Gastroesophageal sphincter (tissue), 4 donors: ENCODE measurements around the gene MLN. TPM values are rescaled to one million over a fixed set of nuclear protein-coding genes. Genes with fewer than 3 reads are reported as not detected.

Experiments used
- ATAC-seq: fragments of 150-250 bp; one replicate; pipeline ENCODE4 v1.9.1; 2016; ENCODE audit warnings: mild to moderate bottlenecking, moderate library complexity
- H3K27ac ChIP-seq, 4 donors: fragments of 200-600 bp; sonication (generic) in 3 of 4; 1 replicate in 3 of 4; 2 replicates in 1 of 4; pipeline ENCODE4 v1.5.1; 2016 to 2019
- H3K27me3 ChIP-seq: fragments of 200-600 bp; sonication (generic); one replicate; pipeline ENCODE4 v1.5.1; 2019
- H3K36me3 ChIP-seq, 2 donors: fragments of 200-600 bp; sonication (generic); one replicate each; pipeline ENCODE4 v1.5.1; 2019; ENCODE audit warnings: control low read depth in 1 of 2
- H3K4me1 ChIP-seq, 3 donors: fragments of 200-600 bp; sonication (generic); 1 replicate in 2 of 3; 2 replicates in 1 of 3; pipeline ENCODE4 v1.5.1; 2016 to 2019; ENCODE audit warnings: control low read depth in 2 of 3
- H3K4me3 ChIP-seq, 2 donors: fragments of 200-600 bp; sonication (generic); one replicate each; pipeline ENCODE4 v1.5.1; 2019; ENCODE audit warnings: mild to moderate bottlenecking in 1 of 2, moderate library complexity in 1 of 2
- H3K9me3 ChIP-seq, 3 donors: fragments of 200-600 bp; sonication (generic); one replicate each; pipeline ENCODE4 v1.5.1; 2017 to 2019; ENCODE audit warnings: control low read depth in 2 of 3
- EP300 ChIP-seq: sonication (generic); formaldehyde crosslinking; IDR thresholded peaks from one replicate; pipeline ENCODE4 v1.6.1; 2017; ENCODE audit warnings: antibody characterized with exemption, mild to moderate bottlenecking
- POLR2A ChIP-seq, 2 donors: fragments of 450-650 bp; IDR thresholded peaks; one replicate each; pipeline ENCODE4 v1.6.1; 2017; ENCODE audit warnings: antibody characterized with exemption in 2 of 2, mild to moderate bottlenecking in 2 of 2, moderate library complexity in 1 of 2
- POLR2AphosphoS5 ChIP-seq: sonication (generic); formaldehyde crosslinking; IDR thresholded peaks from one replicate; pipeline ENCODE4 v1.6.1; 2017; ENCODE audit warnings: antibody characterized with exemption
- WGBS, 2 donors: methylation state at CpG; one replicate each; pipeline ENCODE4 v1.1.5; 2018; ENCODE audit warnings: low coverage in 1 of 2; 5-methylcytosine and 5-hydroxymethylcytosine counted together
- total RNA-seq, 4 donors: library from RNA; depleted of rRNA; stranded (reverse); fragments of >200 nt; gene quantifications; one replicate each; pipeline ENCODE4 v1.1.0, GENCODE V29; 2016
- TF ChIP-seq, protein P1 (sequence below), 4 experiments: fragments of 200-600 bp in 2 of 4; fragments of 450-650 bp in 2 of 4; sonication (generic) in 1 of 4; IDR thresholded peaks; one replicate each; pipeline ENCODE4 v1.5.1; 2017 to 2019; ENCODE audit warnings: antibody characterized with exemption in 4 of 4, mild to moderate bottlenecking in 2 of 4, moderate library complexity in 2 of 4

Gene MLN
- total RNA-seq, 4 donors from 2014 or later, result not detected

GRCh38 chr6:33782561-33782960 is 21.2 kb downstream of the MLN start:
- H3K9me3 ChIP-seq, result no peaks in the 10 kb centered on the region
- H3K4me1 ChIP-seq, result peaks cover 0 to 59% (median 33%) of the 10 kb centered on the region in 3 donors
- no peak overlapping the region for H3K4me3 ChIP-seq
- ATAC-seq, result no peak
- no peaks in the 10 kb centered on the region for H3K27me3 ChIP-seq
- TF ChIP-seq POLR2A (IDR thresholded peaks at IDR 0.05), result no peak
- no peak for TF ChIP-seq POLR2AphosphoS5
- no peak for TF ChIP-seq EP300
- TF ChIP-seq, protein P1, sequence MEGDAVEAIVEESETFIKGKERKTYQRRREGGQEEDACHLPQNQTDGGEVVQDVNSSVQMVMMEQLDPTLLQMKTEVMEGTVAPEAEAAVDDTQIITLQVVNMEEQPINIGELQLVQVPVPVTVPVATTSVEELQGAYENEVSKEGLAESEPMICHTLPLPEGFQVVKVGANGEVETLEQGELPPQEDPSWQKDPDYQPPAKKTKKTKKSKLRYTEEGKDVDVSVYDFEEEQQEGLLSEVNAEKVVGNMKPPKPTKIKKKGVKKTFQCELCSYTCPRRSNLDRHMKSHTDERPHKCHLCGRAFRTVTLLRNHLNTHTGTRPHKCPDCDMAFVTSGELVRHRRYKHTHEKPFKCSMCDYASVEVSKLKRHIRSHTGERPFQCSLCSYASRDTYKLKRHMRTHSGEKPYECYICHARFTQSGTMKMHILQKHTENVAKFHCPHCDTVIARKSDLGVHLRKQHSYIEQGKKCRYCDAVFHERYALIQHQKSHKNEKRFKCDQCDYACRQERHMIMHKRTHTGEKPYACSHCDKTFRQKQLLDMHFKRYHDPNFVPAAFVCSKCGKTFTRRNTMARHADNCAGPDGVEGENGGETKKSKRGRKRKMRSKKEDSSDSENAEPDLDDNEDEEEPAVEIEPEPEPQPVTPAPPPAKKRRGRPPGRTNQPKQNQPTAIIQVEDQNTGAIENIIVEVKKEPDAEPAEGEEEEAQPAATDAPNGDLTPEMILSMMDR (IDR thresholded peaks at IDR 0.05), result no peak
- peaks cover 0 to 86% of the 10 kb centered on the region in 2 donors for H3K36me3 ChIP-seq
- H3K27ac ChIP-seq, result peak overlapping the region in 1 of 4 donors; percentile 52
- WGBS, 2 donors, result 93% methylated on average over 3 of the region's 5 CpGs; no CpG with 5 or more reads in 1 of the 2 donors

DNA sequence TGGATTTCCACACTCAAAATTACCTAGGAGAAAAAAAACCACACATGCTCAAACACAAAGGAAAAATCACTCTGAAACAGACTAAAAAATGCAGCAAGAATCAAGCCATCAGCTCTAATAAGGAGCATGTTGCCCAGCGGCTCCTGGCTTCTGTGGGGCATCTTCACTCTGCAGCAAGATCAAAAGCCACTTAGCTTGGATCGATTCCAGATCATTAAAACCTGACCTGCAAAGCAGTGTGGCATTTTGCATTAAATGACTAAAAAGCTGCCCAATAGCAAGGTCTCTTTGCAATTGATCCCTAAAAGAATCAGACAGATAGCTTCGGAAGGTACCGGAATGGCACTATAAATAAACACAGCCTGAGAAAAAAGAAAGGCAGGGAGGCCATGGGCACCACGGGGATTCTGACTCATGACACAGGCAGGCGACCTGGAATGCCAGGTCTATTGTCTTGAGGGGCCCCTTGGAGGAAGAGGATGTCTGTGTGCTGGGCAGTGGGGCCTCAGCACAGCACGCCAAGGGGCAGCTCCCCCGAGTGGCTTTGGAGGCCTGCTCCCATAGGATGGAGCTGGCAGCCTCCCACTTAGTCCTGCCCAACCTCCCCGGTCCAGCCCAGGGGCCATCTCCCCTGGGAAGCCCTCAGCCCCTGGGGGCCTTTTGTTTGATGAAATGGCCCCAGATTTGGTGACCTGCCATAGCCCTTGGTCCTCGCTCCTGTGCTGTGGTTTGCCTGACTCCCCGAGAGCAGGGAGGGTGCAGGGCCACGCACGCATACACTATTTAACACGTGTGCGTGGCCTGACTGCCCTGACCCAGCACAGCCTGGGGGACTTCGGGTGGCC is 22.4 kb downstream of the MLN start:
- Histone ChIP-seq H3K27ac (peak overlapping the region in 3 of 4 donors; percentile 44 to 52 (median 52)), H3K4me1 (peaks cover 0 to 47% (median 23%) of the 10 kb centered on the region in 3 donors), H3K27me3 (no peaks in the 10 kb centered on the region), H3K9me3 (no peaks in the 10 kb centered on the region), H3K36me3 (peaks cover 5 to 97% of the 10 kb centered on the region in 2 donors), H3K4me3 (no peak overlapping the region)
- TF ChIP-seq, protein P1 (IDR thresholded peaks at IDR 0.05), result no peak
- TF ChIP-seq POLR2A (IDR thresholded peaks at IDR 0.05), result no peak
- TF ChIP-seq POLR2AphosphoS5, result no peak
- TF ChIP-seq EP300, result no peak
- WGBS, 2 donors, result 34 to 35% methylated on average over 5 to 6 of the region's 16 CpGs
- peak; percentile 35 for ATAC-seq

- H3K27ac ChIP-seq, result no peak overlapping the region
- H3K36me3 ChIP-seq, result peaks cover 5 to 100% of the 10 kb centered on the region in 2 donors
- no peak overlapping the region for H3K4me3 ChIP-seq
- H3K4me1 ChIP-seq, result peaks cover 0 to 32% (median 9%) of the 10 kb centered on the region in 3 donors
- ATAC-seq, result no peak
- no peaks in the 10 kb centered on the region for H3K27me3 ChIP-seq
- TF ChIP-seq POLR2AphosphoS5 (no peak), POLR2A (IDR thresholded peaks at IDR 0.05) (no peak), EP300 (no peak)
- TF ChIP-seq, protein P1 (IDR thresholded peaks at IDR 0.05), result no peak
- 33% methylated on average over 1 of the region's 14 CpGs; no CpG with 5 or more reads in 1 of the 2 donors for WGBS, 2 donors
- H3K9me3 ChIP-seq, result no peaks in the 10 kb centered on the region
Measured at GRCh38 chr6:33779895-33780294, 23.9 kb downstream of the MLN start.

GRCh38 chr6:33779290-33779689 is 24.5 kb downstream of the MLN start:
- Histone ChIP-seq H3K27me3 (no peaks in the 10 kb centered on the region), H3K36me3 (peaks cover 5 to 100% of the 10 kb centered on the region in 2 donors), H3K4me1 (peaks cover 0 to 26% (median 5%) of the 10 kb centered on the region in 3 donors), H3K4me3 (no peak overlapping the region), H3K27ac (no peak overlapping the region), H3K9me3 (no peaks in the 10 kb centered on the region)
- TF ChIP-seq EP300 (no peak), POLR2A (IDR thresholded peaks at IDR 0.05) (no peak), POLR2AphosphoS5 (no peak)
- TF ChIP-seq, protein P1 (IDR thresholded peaks at IDR 0.05), result no peak
- 79% methylated on average over 6 of the region's 7 CpGs; no CpG with 5 or more reads in 1 of the 2 donors for WGBS, 2 donors
- ATAC-seq, result no peak
